GM10248 (cell line): ENCODE data around the gene SHROOM3.

ENCODE experiments used
- CTCF ChIA-PET: fragments of 300-600 bp; sonication (Branson Sonifier 250); formaldehyde crosslinking; extraction: SDS; loops from one replicate; lab custom pipeline; 2021; ENCODE audit warnings: antibody characterized with exemption; lab: Yijun Ruan, JAX
- POLR2A ChIA-PET: fragments of 350-650 bp; sonication (Branson Sonifier 250); formaldehyde crosslinking; extraction: SDS; loops from one replicate; lab custom pipeline; 2020; ENCODE audit warnings: antibody characterized with exemption; lab: Yijun Ruan, JAX
- DNase-seq: peaks from one replicate; pipeline ENCODE4 v3.0.0; 2012; ENCODE audit errors: extremely low spot score
- CTCF ChIP-seq: IDR thresholded peaks from 2 replicates; pipeline ENCODE4 v1.5.1; 2012; ENCODE audit warnings: mild to moderate bottlenecking, low read depth; ENCODE audit errors: extremely low read depth, missing control alignments, control extremely low read depth

The SHROOM3 gene

GRCh38 chr4:76498550-76498949 lies 63.5 kb downstream of the SHROOM3 start:
- ChIA-PET CTCF (interaction anchor here (0.7 to 11.4 kb wide), 8 partner anchors 10 to 546 kb away, joined by 3 to 153 read pairs (median 3); partner anchors contain the start of gene SHROOM3), POLR2A (no interaction called here)
- TF ChIP-seq CTCF: no peak
- no peak for DNase-seq

GRCh38 chr4:76499461-76499860 lies 64.4 kb downstream of the SHROOM3 start:
- POLR2A ChIA-PET: no interaction called here

GRCh38 chr4:76502886-76503285 lies 67.9 kb downstream of the SHROOM3 start:
- CTCF ChIA-PET: interaction anchor here (1.5 to 11.4 kb wide), 5 partner anchors 13 to 323 kb away, joined by 5 to 153 read pairs (median 17); partner anchors contain the start of gene SHROOM3

More at GRCh38 chr4:76499461-76499860, 64.4 kb downstream of the SHROOM3 start:
- no peak for TF ChIP-seq CTCF
- CTCF ChIA-PET: interaction anchor here (0.9 to 11.4 kb wide), 9 partner anchors 10 to 544 kb away, joined by 3 to 153 read pairs (median 5); partner anchors contain the start of gene SHROOM3
- DNase-seq: peak; percentile 44

GRCh38 chr4:76504613-76505465 lies 69.8 kb downstream of the SHROOM3 start:
- POLR2A ChIA-PET: no interaction called here

More at GRCh38 chr4:76502886-76503285, 67.9 kb downstream of the SHROOM3 start:
- TF ChIP-seq CTCF: no peak
- no peak for DNase-seq
- POLR2A ChIA-PET: no interaction called here

GRCh38 chr4:76511947-76512346 lies 76.9 kb downstream of the SHROOM3 start:
- ChIA-PET POLR2A (no interaction called here), CTCF (interaction anchor here (0.7 to 2.2 kb wide), 4 partner anchors 28 to 245 kb away, joined by 3 to 9 read pairs (median 3); no protein-coding TSS in a partner anchor)
- DNase-seq: no peak
- TF ChIP-seq CTCF: no peak

More at GRCh38 chr4:76504613-76505465, 69.8 kb downstream of the SHROOM3 start:
- CTCF ChIA-PET: interaction anchor here (0.6 to 11.4 kb wide), 39 partner anchors 9 to 698 kb away, joined by 3 to 153 read pairs (median 4); partner anchors contain the start of gene SHROOM3
- peak; percentile 59 for TF ChIP-seq CTCF
- DNase-seq: peak; percentile 50

- no peak for TF ChIP-seq CTCF
- ChIA-PET POLR2A (no interaction called here), CTCF (interaction anchor here (1.1 kb wide), 1 partner anchor 244 kb away, joined by 5 read pairs; no protein-coding TSS in a partner anchor)
- no peak for DNase-seq
Observed at GRCh38 chr4:76513482-76513881, 78.5 kb downstream of the SHROOM3 start.
